HEK293 (cell line): ENCODE data around the gene HERC2.
"Not testable (repeated sequence)": the region's sequence is repeated elsewhere in the genome, so short reads cannot be mapped to it uniquely, and the experiment has no call there.

ENCODE experiments used
- CTCF ChIA-PET: fragments of 350-600 bp; formaldehyde crosslinking; extraction: SDS; loops from one replicate; lab custom pipeline; 2021; ENCODE audit warnings: antibody characterized with exemption; lab: Yijun Ruan, JAX
- POLR2A ChIA-PET: fragments of 300-600 bp; formaldehyde crosslinking; extraction: SDS; loops from one replicate; lab custom pipeline; 2020; ENCODE audit warnings: antibody characterized with exemption, inconsistent platforms; lab: Yijun Ruan, JAX
- H3K27ac ChIP-seq: fragments of 200-500 bp; sonication (Bioruptor generic); 2 replicates; pipeline ENCODE4 v1.5.1; 2014; ENCODE audit warnings: low read depth, low read length, control low read depth, inconsistent platforms; ENCODE audit errors: extremely low read depth
- H3K36me3 ChIP-seq, 2 experiments: fragments of 200-500 bp in 1 of 2; sonication (Bioruptor generic) in 1 of 2; 1 replicate in 1 of 2; 2 replicates in 1 of 2; pipeline ENCODE4 v1.5.1; 2014 to 2017; ENCODE audit warnings: inconsistent platforms in 2 of 2, low read length in 2 of 2; ENCODE audit not compliant: control insufficient read depth in 2 of 2, insufficient read depth in 1 of 2
- H3K4me1 ChIP-seq: fragments of 200-500 bp; sonication (Bioruptor generic); 2 replicates; pipeline ENCODE4 v1.5.1; 2014; ENCODE audit warnings: mild to moderate bottlenecking, low read length, inconsistent platforms; ENCODE audit not compliant: control insufficient read depth, insufficient read depth
- H3K4me3 ChIP-seq: 2 replicates; pipeline ENCODE4 v1.5.1; 2011; ENCODE audit warnings: low read depth, mild to moderate bottlenecking, control low read depth, low read length, moderate library complexity
- H3K9me3 ChIP-seq: fragments of 200-500 bp; sonication (Bioruptor generic); 2 replicates; pipeline ENCODE4 v1.5.1; 2014; ENCODE audit warnings: low read depth, low read length, inconsistent platforms; ENCODE audit not compliant: control insufficient read depth, insufficient read depth
- HOXC10 ChIP-seq: sonication (generic); formaldehyde crosslinking; IDR thresholded peaks from 2 replicates; pipeline ENCODE4 v1.8.1; 2023; ENCODE audit warnings: mild to moderate bottlenecking, missing genetic modification reagents
- IKZF3 ChIP-seq: fragments of 450-650 bp; IDR thresholded peaks from 2 replicates; pipeline ENCODE4 v1.5.0; 2018; ENCODE audit warnings: missing biosample characterization, mild to moderate bottlenecking, missing genetic modification characterization, moderate library complexity
- KLF1 ChIP-seq: fragments of 450-650 bp; formaldehyde crosslinking; IDR thresholded peaks from 2 replicates; pipeline ENCODE4 v1.5.1; 2016; ENCODE audit warnings: missing biosample characterization, missing genetic modification characterization
- KLF10 ChIP-seq: fragments of 450-650 bp; IDR thresholded peaks from 2 replicates; pipeline ENCODE4 v1.5.1; 2018; ENCODE audit warnings: missing biosample characterization, mild to moderate bottlenecking, missing genetic modification characterization
- MYNN ChIP-seq: fragments of 450-650 bp; formaldehyde crosslinking; IDR thresholded peaks from 2 replicates; pipeline ENCODE4 v1.5.1; 2016; ENCODE audit warnings: missing biosample characterization, missing genetic modification characterization, borderline replicate concordance
- OVOL3 ChIP-seq: fragments of 450-650 bp; formaldehyde crosslinking; IDR thresholded peaks from 2 replicates; pipeline ENCODE4 v1.5.1; 2016; ENCODE audit warnings: missing biosample characterization, missing genetic modification characterization
- YY2 ChIP-seq: fragments of 450-650 bp; formaldehyde crosslinking; IDR thresholded peaks from 2 replicates; pipeline ENCODE4 v1.5.1; 2016; ENCODE audit warnings: missing biosample characterization, missing genetic modification characterization
- ZFP37 ChIP-seq: fragments of 450-650 bp; formaldehyde crosslinking; IDR thresholded peaks from 2 replicates; pipeline ENCODE4 v1.5.1; 2016; ENCODE audit warnings: missing biosample characterization, missing genetic modification characterization
- ZNF155 ChIP-seq: fragments of 450-650 bp; formaldehyde crosslinking; IDR thresholded peaks from 2 replicates; pipeline ENCODE4 v1.5.1; 2016; ENCODE audit warnings: missing biosample characterization, missing genetic modification characterization
- ZNF16 ChIP-seq: fragments of 450-650 bp; formaldehyde crosslinking; IDR thresholded peaks from 2 replicates; pipeline ENCODE4 v1.5.1; 2016; ENCODE audit warnings: low read depth, missing biosample characterization, missing genetic modification characterization
- ZNF169 ChIP-seq: fragments of 450-650 bp; formaldehyde crosslinking; IDR thresholded peaks from 2 replicates; pipeline ENCODE4 v1.5.1; 2016; ENCODE audit warnings: missing biosample characterization, missing genetic modification characterization
- ZNF174 ChIP-seq: fragments of 450-650 bp; formaldehyde crosslinking; IDR thresholded peaks from 2 replicates; pipeline ENCODE4 v1.5.0; 2017; ENCODE audit warnings: missing biosample characterization, mild to moderate bottlenecking, missing genetic modification characterization
- ZNF223 ChIP-seq: fragments of 450-650 bp; formaldehyde crosslinking; IDR thresholded peaks from 2 replicates; pipeline ENCODE4 v1.5.1; 2016; ENCODE audit warnings: missing biosample characterization, missing genetic modification characterization
- ZNF354C ChIP-seq: fragments of 450-650 bp; formaldehyde crosslinking; IDR thresholded peaks from 2 replicates; pipeline ENCODE4 v1.5.1; 2016; ENCODE audit warnings: missing biosample characterization, missing genetic modification characterization, low read depth, borderline replicate concordance
- ZNF37A ChIP-seq: fragments of 450-650 bp; IDR thresholded peaks from 2 replicates; pipeline ENCODE4 v1.5.1; 2018; ENCODE audit warnings: missing biosample characterization, missing genetic modification characterization
- ZNF433 ChIP-seq: fragments of 450-650 bp; formaldehyde crosslinking; IDR thresholded peaks from 2 replicates; pipeline ENCODE4 v1.5.1; 2016; ENCODE audit warnings: missing biosample characterization, missing genetic modification characterization, low read depth
- ZNF473 ChIP-seq: fragments of 450-650 bp; formaldehyde crosslinking; IDR thresholded peaks from 2 replicates; pipeline ENCODE4 v1.5.1; 2017; ENCODE audit warnings: missing biosample characterization, missing genetic modification characterization
- ZNF501 ChIP-seq: fragments of 450-650 bp; formaldehyde crosslinking; IDR thresholded peaks from 2 replicates; pipeline ENCODE4 v1.5.1; 2016; ENCODE audit warnings: missing biosample characterization, missing genetic modification characterization
- ZNF521 ChIP-seq: fragments of 450-650 bp; formaldehyde crosslinking; IDR thresholded peaks from 2 replicates; pipeline ENCODE4 v1.5.1; 2017; ENCODE audit warnings: missing biosample characterization, mild to moderate bottlenecking, missing genetic modification characterization
- ZNF544 ChIP-seq: fragments of 450-650 bp; formaldehyde crosslinking; IDR thresholded peaks from 2 replicates; pipeline ENCODE4 v1.5.0; 2017; ENCODE audit warnings: missing biosample characterization, missing genetic modification characterization
- ZNF629 ChIP-seq: fragments of 450-650 bp; formaldehyde crosslinking; IDR thresholded peaks from 2 replicates; pipeline ENCODE4 v1.5.1; 2017; ENCODE audit warnings: missing biosample characterization, missing genetic modification characterization
- ZNF76 ChIP-seq: fragments of 450-650 bp; formaldehyde crosslinking; IDR thresholded peaks from 2 replicates; pipeline ENCODE4; 2016; ENCODE audit warnings: low read depth, missing biosample characterization, missing genetic modification characterization, borderline replicate concordance
- TF ChIP-seq, protein P1 (sequence below): fragments of 450-650 bp; formaldehyde crosslinking; IDR thresholded peaks from 2 replicates; pipeline ENCODE4 v1.5.1; 2017; ENCODE audit warnings: missing biosample characterization, missing genetic modification characterization
- TF ChIP-seq, protein P2 (sequence below): fragments of 450-650 bp; formaldehyde crosslinking; IDR thresholded peaks from 2 replicates; pipeline ENCODE4 v1.5.1; 2016; ENCODE audit warnings: missing biosample characterization, missing genetic modification characterization
- TF ChIP-seq, protein P3 (sequence below): fragments of 450-650 bp; formaldehyde crosslinking; IDR thresholded peaks from 2 replicates; pipeline ENCODE4 v1.5.1; 2017; ENCODE audit warnings: missing biosample characterization, mild to moderate bottlenecking, missing genetic modification characterization, moderate library complexity

Gene HERC2

DNA sequence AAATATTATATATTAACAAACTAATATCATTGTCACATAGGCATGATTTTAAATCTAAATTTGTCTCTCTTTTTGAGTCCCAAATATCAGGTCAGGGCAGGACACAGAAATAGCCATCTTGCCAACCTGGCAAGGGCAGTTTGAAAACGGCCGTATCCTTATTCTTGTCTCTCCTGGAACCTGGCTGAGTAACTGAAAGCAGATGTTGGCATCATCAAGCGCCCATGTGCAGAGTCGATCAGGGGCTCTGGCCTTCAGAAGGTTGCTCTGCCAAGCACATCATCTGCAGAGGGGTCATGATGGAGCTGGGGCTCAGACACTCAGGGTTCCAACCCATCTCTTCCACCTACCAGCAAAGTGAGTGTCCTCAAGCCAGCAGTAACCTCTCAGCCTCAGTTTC, 167.7 kb downstream of the HERC2 start:
- POLR2A ChIA-PET, result no interaction called here
- no peaks in the 10 kb centered on the region for H3K4me1 ChIP-seq
- CTCF ChIA-PET, result no interaction called here
- H3K4me3 ChIP-seq, result no peak overlapping the region
- H3K27ac ChIP-seq, result no peak overlapping the region
- H3K9me3 ChIP-seq, result no peaks in the 10 kb centered on the region
- TF ChIP-seq KLF10 (tag by site-specific recombination) (no peak), ZNF169 (tag by site-specific recombination) (no peak), ZNF629 (tag by site-specific recombination) (no peak), ZNF155 (tag by site-specific recombination) (no peak), ZNF521 (no peak), MYNN (tag by site-specific recombination) (no peak), ZFP37 (no peak), ZNF76 (tag by site-specific recombination) (no peak), ZNF16 (tag by site-specific recombination) (no peak), ZNF501 (tag by site-specific recombination) (no peak), ZNF174 (tag by site-specific recombination) (no peak), ZNF544 (tag by site-specific recombination) (no peak), HOXC10 (CRISPR knock-in tag) (no peak), ZNF354C (tag by site-specific recombination) (no peak), ZNF433 (tag by site-specific recombination) (no peak), ZNF223 (tag by site-specific recombination) (no peak)
- TF ChIP-seq, protein P1, sequence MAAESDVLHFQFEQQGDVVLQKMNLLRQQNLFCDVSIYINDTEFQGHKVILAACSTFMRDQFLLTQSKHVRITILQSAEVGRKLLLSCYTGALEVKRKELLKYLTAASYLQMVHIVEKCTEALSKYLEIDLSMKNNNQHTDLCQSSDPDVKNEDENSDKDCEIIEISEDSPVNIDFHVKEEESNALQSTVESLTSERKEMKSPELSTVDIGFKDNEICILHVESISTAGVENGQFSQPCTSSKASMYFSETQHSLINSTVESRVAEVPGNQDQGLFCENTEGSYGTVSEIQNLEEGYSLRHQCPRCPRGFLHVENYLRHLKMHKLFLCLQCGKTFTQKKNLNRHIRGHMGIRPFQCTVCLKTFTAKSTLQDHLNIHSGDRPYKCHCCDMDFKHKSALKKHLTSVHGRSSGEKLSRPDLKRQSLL, result no peak
- TF ChIP-seq, protein P2, sequence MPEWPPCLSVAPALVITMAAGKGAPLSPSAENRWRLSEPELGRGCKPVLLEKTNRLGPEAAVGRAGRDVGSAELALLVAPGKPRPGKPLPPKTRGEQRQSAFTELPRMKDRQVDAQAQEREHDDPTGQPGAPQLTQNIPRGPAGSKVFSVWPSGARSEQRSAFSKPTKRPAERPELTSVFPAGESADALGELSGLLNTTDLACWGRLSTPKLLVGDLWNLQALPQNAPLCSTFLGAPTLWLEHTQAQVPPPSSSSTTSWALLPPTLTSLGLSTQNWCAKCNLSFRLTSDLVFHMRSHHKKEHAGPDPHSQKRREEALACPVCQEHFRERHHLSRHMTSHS (tag by site-specific recombination), result no peak
- TF ChIP-seq, protein P3, sequence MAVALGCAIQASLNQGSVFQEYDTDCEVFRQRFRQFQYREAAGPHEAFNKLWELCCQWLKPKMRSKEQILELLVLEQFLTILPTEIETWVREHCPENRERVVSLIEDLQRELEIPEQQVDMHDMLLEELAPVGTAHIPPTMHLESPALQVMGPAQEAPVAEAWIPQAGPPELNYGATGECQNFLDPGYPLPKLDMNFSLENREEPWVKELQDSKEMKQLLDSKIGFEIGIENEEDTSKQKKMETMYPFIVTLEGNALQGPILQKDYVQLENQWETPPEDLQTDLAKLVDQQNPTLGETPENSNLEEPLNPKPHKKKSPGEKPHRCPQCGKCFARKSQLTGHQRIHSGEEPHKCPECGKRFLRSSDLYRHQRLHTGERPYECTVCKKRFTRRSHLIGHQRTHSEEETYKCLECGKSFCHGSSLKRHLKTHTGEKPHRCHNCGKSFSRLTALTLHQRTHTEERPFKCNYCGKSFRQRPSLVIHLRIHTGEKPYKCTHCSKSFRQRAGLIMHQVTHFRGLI, result no peak
- H3K36me3 ChIP-seq, result peaks cover 0 to 4% of the 10 kb centered on the region in 2 experiments; a peak in 1 of 3 replicates

DNA sequence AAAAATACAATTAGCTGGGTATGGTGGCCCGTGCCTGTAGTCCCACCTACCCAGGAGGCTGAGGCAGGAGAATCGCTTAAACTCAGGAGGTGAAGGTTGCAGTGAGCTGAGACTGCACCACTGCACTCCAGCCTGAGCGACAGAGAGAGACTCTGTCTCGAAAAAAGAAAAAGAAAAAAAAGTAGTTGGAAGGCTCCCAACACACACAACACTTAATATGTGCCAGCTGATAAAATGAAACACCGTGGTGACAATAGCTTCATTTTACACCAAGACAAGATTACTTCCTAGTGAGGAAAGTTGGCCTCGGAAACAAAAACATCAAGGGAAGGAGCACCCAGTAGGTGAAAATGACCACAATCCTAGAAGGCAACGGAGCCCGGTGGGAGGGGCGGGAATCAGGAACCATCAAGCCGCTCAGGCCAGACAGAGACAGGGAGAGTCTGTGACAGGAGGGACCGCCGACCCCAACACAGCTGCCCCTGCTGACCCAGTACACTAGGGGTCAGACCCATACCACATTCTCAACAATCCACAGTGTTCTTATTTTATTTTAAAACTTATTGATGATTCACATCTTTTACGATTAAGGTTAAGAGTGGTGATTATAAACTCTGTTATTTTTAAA, 168.4 kb downstream of the HERC2 start:
- POLR2A ChIA-PET, result no interaction called here

DNA sequence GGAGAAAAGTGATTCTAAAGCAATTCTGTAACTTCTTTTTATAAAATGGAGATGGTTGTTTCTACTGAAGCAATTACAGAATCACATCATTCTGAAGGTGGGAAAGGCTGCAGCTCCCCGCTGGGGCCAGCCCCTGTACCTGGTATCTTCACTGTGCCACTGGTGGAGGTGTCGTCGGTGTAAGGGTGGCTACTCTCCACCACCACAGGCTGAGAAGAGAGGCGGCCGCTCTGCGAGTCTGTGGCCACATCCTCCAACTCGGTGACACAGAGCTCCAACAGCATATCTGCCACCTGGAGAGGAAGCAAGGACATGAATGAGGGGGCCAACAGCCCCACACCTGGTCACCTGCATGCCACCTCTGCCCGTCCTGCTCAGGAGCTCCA, 169.4 kb downstream of the HERC2 start:
- H3K4me1 ChIP-seq, H3K9me3 ChIP-seq, H3K27ac ChIP-seq, H3K4me3 ChIP-seq, H3K36me3 ChIP-seq, POLR2A ChIA-PET, CTCF ChIA-PET: not testable (repeated sequence)

More for the DNA sequence above, 168.4 kb downstream of the HERC2 start:
- H3K4me3 ChIP-seq, result no peak overlapping the region
- TF ChIP-seq ZNF473 (tag by site-specific recombination) (no peak), IKZF3 (no peak), ZNF37A (tag by site-specific recombination) (no peak), KLF1 (tag by site-specific recombination) (no peak), OVOL3 (tag by site-specific recombination) (no peak), YY2 (no peak)
- H3K27ac ChIP-seq, result no peak overlapping the region
- peaks cover 0 to 4% of the 10 kb centered on the region in 2 experiments; a peak in 1 of 3 replicates for H3K36me3 ChIP-seq
- H3K9me3 ChIP-seq, result no peaks in the 10 kb centered on the region
- no peaks in the 10 kb centered on the region for H3K4me1 ChIP-seq
- CTCF ChIA-PET, result no interaction called here

DNA sequence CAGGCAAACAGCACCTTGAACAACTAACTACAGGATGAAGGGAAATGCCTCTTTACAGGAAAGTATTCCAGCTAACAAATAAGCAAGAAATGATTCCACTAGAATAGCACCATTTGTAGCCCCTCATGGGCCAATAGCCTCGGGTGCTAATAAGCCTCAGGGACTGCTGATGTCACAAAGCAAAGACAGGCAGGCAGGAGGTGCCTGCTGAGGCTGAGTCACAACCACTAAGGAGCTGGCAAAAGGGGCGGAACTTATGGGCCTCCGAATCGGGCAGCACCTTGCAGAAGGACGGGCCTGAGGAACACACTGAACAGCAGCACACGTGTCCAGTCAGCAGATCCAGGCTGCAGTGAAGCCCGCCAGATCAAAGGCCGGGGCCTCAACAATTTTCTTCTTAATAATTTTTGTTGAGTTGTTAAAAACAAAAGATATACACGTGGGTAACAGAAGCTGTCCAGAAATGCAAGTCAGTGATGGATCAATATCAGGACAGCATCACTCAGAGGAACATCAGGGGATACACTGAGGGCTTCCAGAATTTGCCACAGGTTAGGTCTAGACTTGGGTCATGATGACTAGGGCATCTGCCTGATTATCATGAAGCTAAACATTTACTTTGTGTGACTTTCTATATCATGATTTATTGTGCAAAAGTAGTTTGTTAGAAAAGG, 170.0 kb downstream of the HERC2 start:
- CTCF ChIA-PET, result interaction anchor here (0.7 kb wide), 1 partner anchor 651 kb away, joined by 3 read pairs; no protein-coding TSS in a partner anchor
- H3K36me3 ChIP-seq, H3K4me1 ChIP-seq, POLR2A ChIA-PET, H3K27ac ChIP-seq, H3K4me3 ChIP-seq, H3K9me3 ChIP-seq: not testable (repeated sequence)
